AG10803 (cell line): Measurements from ENCODE around the gene ZDHHC19.
"Not testable (repeated sequence)": the region's sequence is repeated elsewhere in the genome, so short reads cannot be mapped to it uniquely, and the experiment has no call there.

Source experiments
- DNase-seq: peaks from one replicate; pipeline ENCODE4 v3.0.0; 2010; ENCODE audit warnings: low read depth
- H3K4me3 ChIP-seq: 2 replicates; pipeline ENCODE4 v1.5.1; 2011; ENCODE audit warnings: mild to moderate bottlenecking, low read length, control low read depth
- CTCF ChIP-seq: conservative IDR thresholded peaks from 2 replicates; pipeline ENCODE4 v1.5.1; 2011; ENCODE audit warnings: mild to moderate bottlenecking, low read length, control low read depth, inconsistent platforms

Gene ZDHHC19

GRCh38 chr3:196207833-196208607 is 3.2 kb downstream of the ZDHHC19 start:
- H3K4me3 ChIP-seq, result peak overlapping the region; percentile 48
- no peak for DNase-seq
- no peak for TF ChIP-seq CTCF

- peak overlapping the region; percentile 33 for H3K4me3 ChIP-seq
These were observed 3.9 kb downstream of the ZDHHC19 start for GRCh38 chr3:196207159-196207832.

GRCh38 chr3:196205442-196206205 is 5.6 kb downstream of the ZDHHC19 start:
- not testable (repeated sequence) for DNase-seq, H3K4me3 ChIP-seq

More at GRCh38 chr3:196207159-196207832, 3.9 kb downstream of the ZDHHC19 start:
- no peak for DNase-seq
- TF ChIP-seq CTCF, result no peak

- no peak for TF ChIP-seq CTCF
- H3K4me3 ChIP-seq, result no peak overlapping the region
- no peak for DNase-seq
These were observed 7.4 kb downstream of the ZDHHC19 start for GRCh38 chr3:196203846-196204245.

- peak; percentile 48 for DNase-seq
- no peak overlapping the region for H3K4me3 ChIP-seq
- TF ChIP-seq CTCF, result no peak
These were observed 8.7 kb downstream of the ZDHHC19 start for GRCh38 chr3:196202516-196202970.

- no peak overlapping the region for H3K4me3 ChIP-seq
- DNase-seq, result no peak
These were observed 12.1 kb downstream of the ZDHHC19 start for GRCh38 chr3:196198771-196199753.

More at GRCh38 chr3:196198771-196199753, 12.1 kb downstream of the ZDHHC19 start:
- peak; percentile 15; the same call in 1 of the 2 replicates for TF ChIP-seq CTCF
